Osteocyte (in vitro differentiated cells): ENCODE data around the gene NRIP1. TPM values are rescaled to one million over a fixed set of nuclear protein-coding genes. Genes with fewer than 3 reads are reported as not detected.

ENCODE experiments used
- DNase-seq: peaks from one replicate; pipeline ENCODE4 v3.0.0; 2021; ENCODE audit warnings: mixed read lengths; ENCODE audit not compliant: unreplicated experiment; ENCODE audit errors: extremely low spot score
- H3K27ac Mint-ChIP-seq: one replicate; pipeline ENCODE4 v1.8.0; 2021; ENCODE audit warnings: mild to moderate bottlenecking, mixed read lengths; ENCODE audit not compliant: unreplicated experiment
- H3K27me3 Mint-ChIP-seq: one replicate; pipeline ENCODE4 v1.8.0; 2021; ENCODE audit warnings: mixed read lengths; ENCODE audit not compliant: unreplicated experiment
- H3K36me3 Mint-ChIP-seq: one replicate; pipeline ENCODE4 v1.8.0; 2021; ENCODE audit warnings: mixed read lengths; ENCODE audit not compliant: unreplicated experiment
- H3K4me1 Mint-ChIP-seq: one replicate; pipeline ENCODE4 v1.8.0; 2021; ENCODE audit warnings: mixed read lengths; ENCODE audit not compliant: unreplicated experiment
- H3K4me3 Mint-ChIP-seq: one replicate; pipeline ENCODE4 v1.8.0; 2021; ENCODE audit warnings: mild to moderate bottlenecking, moderate library complexity, mixed read lengths; ENCODE audit not compliant: unreplicated experiment
- H3K9me3 Mint-ChIP-seq: one replicate; pipeline ENCODE4 v1.8.0; 2021; ENCODE audit warnings: mixed read lengths; ENCODE audit not compliant: unreplicated experiment
- CTCF ChIP-seq: fragments of 200-600 bp; sonication (generic); IDR thresholded peaks from 2 replicates; pipeline ENCODE4 v1.5.0; 2021; ENCODE audit warnings: antibody characterized with exemption, mild to moderate bottlenecking, moderate library complexity
- total RNA-seq: library from RNA; stranded (reverse); gene quantifications from 2 replicates; pipeline ENCODE4 v1.2.1, GENCODE V29; 2021

Gene NRIP1
- total RNA-seq, 1 donor from 2014 or later, result 17.4 TPM

GRCh38 chr21:14911351-14911750 lies 153.4 kb downstream of the NRIP1 start:
- H3K27me3 Mint-ChIP-seq, result peaks cover 2% of the 10 kb centered on the region
- DNase-seq, result no peak
- no peak overlapping the region for H3K4me3 Mint-ChIP-seq
- no peak for TF ChIP-seq CTCF
- H3K4me1 Mint-ChIP-seq, result peaks cover 3% of the 10 kb centered on the region
- no peaks in the 10 kb centered on the region for H3K36me3 Mint-ChIP-seq
- H3K27ac Mint-ChIP-seq, result no peak overlapping the region
- H3K9me3 Mint-ChIP-seq, result peaks cover 18% of the 10 kb centered on the region
